ENCODE measurements around the gene TGFBR2. TPM values are rescaled to one million over a fixed set of nuclear protein-coding genes. Genes with fewer than 3 reads are reported as not detected.

Gene TGFBR2
- total RNA-seq, 1 experiment from 2014 or later: 22.5 TPM

DNA sequence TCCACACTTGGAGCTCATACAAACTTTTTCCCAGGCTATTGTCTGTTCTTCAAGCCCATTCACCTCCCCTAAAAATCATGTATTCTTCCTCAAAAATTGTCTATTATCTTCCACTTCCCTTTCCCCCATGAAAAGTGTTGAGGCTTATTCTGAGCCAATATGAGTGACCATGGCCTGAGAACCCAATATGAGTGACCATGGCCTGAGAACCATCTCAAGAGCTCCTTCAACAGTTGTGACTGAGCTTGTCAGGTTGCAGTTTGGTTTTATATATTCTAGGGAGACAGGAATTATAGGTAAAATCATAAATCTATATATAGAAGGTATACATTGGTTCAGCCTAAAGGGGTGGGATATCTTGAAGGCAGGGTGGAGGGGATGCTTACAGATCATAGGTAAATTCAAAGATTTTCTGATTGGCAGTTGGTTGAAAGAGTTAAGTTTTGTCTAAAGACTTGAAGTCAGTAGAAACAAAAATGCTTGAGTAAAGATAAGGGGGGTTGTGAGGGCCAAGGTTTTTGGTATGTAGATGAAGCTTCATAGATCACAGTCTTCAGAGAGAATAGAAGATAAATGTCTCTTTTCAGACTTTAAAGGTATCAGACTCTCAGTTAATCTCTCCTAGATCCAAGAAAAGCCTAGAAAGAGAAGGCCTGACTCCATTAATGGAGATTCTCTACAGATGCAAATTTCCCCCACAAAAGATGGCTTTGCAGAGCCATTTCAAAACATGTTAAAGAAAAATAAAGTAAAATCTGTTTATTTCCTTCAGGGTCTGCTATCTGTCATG is 95.8 kb downstream of the TGFBR2 start (continued):
- TF ChIP-seq, protein P1, sequence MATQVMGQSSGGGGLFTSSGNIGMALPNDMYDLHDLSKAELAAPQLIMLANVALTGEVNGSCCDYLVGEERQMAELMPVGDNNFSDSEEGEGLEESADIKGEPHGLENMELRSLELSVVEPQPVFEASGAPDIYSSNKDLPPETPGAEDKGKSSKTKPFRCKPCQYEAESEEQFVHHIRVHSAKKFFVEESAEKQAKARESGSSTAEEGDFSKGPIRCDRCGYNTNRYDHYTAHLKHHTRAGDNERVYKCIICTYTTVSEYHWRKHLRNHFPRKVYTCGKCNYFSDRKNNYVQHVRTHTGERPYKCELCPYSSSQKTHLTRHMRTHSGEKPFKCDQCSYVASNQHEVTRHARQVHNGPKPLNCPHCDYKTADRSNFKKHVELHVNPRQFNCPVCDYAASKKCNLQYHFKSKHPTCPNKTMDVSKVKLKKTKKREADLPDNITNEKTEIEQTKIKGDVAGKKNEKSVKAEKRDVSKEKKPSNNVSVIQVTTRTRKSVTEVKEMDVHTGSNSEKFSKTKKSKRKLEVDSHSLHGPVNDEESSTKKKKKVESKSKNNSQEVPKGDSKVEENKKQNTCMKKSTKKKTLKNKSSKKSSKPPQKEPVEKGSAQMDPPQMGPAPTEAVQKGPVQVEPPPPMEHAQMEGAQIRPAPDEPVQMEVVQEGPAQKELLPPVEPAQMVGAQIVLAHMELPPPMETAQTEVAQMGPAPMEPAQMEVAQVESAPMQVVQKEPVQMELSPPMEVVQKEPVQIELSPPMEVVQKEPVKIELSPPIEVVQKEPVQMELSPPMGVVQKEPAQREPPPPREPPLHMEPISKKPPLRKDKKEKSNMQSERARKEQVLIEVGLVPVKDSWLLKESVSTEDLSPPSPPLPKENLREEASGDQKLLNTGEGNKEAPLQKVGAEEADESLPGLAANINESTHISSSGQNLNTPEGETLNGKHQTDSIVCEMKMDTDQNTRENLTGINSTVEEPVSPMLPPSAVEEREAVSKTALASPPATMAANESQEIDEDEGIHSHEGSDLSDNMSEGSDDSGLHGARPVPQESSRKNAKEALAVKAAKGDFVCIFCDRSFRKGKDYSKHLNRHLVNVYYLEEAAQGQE (IDR thresholded peaks at IDR 0.05; ENCODE audit: low read depth): no peak
- TF ChIP-seq, protein P2, sequence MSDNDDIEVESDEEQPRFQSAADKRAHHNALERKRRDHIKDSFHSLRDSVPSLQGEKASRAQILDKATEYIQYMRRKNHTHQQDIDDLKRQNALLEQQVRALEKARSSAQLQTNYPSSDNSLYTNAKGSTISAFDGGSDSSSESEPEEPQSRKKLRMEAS (IDR thresholded peaks at IDR 0.05): no peak
- no peak for TF ChIP-seq SP1 (IDR thresholded peaks at IDR 0.05; ENCODE audit: low read depth)
- TF ChIP-seq, protein P3, sequence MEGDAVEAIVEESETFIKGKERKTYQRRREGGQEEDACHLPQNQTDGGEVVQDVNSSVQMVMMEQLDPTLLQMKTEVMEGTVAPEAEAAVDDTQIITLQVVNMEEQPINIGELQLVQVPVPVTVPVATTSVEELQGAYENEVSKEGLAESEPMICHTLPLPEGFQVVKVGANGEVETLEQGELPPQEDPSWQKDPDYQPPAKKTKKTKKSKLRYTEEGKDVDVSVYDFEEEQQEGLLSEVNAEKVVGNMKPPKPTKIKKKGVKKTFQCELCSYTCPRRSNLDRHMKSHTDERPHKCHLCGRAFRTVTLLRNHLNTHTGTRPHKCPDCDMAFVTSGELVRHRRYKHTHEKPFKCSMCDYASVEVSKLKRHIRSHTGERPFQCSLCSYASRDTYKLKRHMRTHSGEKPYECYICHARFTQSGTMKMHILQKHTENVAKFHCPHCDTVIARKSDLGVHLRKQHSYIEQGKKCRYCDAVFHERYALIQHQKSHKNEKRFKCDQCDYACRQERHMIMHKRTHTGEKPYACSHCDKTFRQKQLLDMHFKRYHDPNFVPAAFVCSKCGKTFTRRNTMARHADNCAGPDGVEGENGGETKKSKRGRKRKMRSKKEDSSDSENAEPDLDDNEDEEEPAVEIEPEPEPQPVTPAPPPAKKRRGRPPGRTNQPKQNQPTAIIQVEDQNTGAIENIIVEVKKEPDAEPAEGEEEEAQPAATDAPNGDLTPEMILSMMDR (IDR thresholded peaks at IDR 0.05 in 2 of 3, conservative IDR thresholded peaks at IDR 0.05 in 1 of 3; ENCODE audit: borderline replicate concordance in 1 of 3, insufficient read depth in 1 of 3, low read depth in 2 of 3, low read length in 2 of 3): no peak

DNA sequence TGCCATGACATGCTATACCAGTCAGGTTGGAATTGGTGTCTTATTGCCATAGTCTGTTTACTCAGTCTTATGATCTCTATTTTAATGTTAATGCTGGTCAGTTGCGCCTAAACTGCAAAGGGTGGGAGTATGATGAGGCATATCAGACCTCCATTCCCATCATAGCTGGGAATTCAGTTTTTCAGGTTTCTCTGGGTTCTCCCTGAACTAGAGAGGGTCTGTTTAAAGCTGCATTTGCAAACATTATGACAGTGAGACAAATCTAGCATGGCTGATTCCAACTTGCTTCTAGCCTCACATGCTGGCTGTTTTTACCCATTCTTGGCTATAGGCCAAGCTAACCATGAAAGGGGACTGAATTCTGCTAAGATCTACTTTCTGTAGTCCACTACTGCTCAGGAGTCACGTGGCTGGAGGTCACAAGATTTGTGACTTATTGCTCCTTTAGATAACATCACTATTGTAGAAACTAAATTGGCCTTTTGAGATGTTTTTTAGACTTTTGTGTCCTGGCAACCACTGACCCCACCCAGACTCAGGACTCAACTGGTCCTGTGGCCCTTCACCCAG is 96.5 kb downstream of the TGFBR2 start:
- intact Hi-C loops (cut with micrococcal nuclease): no loop called here
- CTCF ChIA-PET: interaction anchor here (1.0 kb wide), 1 partner anchor 9 kb away, joined by 3 read pairs; no protein-coding TSS in a partner anchor
- ATAC-seq: no peak

More for the DNA sequence above, 96.5 kb downstream of the TGFBR2 start:
- H3K27ac ChIP-seq (ENCODE audit: low read depth, low read length): no peak overlapping the region
- H3K4me2 ChIP-seq (ENCODE audit: low read length): no peak overlapping the region
- H3K9ac ChIP-seq (ENCODE audit: low read length): no peak overlapping the region
- no peaks in the 10 kb centered on the region; the same call in 1 of the 2 replicates for H4K20me1 ChIP-seq (ENCODE audit: insufficient read depth)
- H3K4me1 ChIP-seq (ENCODE audit: control insufficient read depth in 1 of 2, insufficient read depth in 2 of 2, low read length in 2 of 2): no peaks in the 10 kb centered on the region
- no peaks in the 10 kb centered on the region for H3K9me2 ChIP-seq (ENCODE audit: insufficient read depth)
- H2AFZ ChIP-seq (ENCODE audit: low read depth, low read length, poor library complexity, severe bottlenecking): no peak overlapping the region
- no peaks in the 10 kb centered on the region for H3K79me2 ChIP-seq (ENCODE audit: insufficient read depth, low read length)
- TF ChIP-seq CBX3 (IDR thresholded peaks at IDR 0.05; ENCODE audit: low read depth) (no peak), FOSL1 (IDR thresholded peaks at IDR 0.05; ENCODE audit: low read depth) (no peak), RAD21 (IDR thresholded peaks at IDR 0.05; ENCODE audit: low read depth) (no peak), EZH2phosphoT487 (IDR thresholded peaks at IDR 0.05; ENCODE audit: borderline replicate concordance) (no peak), ZFX (IDR thresholded peaks at IDR 0.05) (no peak), SP1 (IDR thresholded peaks at IDR 0.05; ENCODE audit: low read depth) (no peak)
- TF ChIP-seq, protein P4, sequence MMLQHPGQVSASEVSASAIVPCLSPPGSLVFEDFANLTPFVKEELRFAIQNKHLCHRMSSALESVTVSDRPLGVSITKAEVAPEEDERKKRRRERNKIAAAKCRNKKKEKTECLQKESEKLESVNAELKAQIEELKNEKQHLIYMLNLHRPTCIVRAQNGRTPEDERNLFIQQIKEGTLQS (IDR thresholded peaks at IDR 0.05): no peak
- ChIA-PET RAD21 (ENCODE audit: low non-redundant PET in 1 of 2, low total read pairs in 2 of 2, uncharacterized antibody in 2 of 2, unreplicated experiment in 2 of 2) (no interaction called here), POLR2A (no interaction called here)
- DNase-seq (ENCODE audit: low read depth, low spot score): no peak
- peaks cover 0 to 3% of the 10 kb centered on the region in 2 experiments; a peak in 2 of 4 replicates for H3K36me3 ChIP-seq (ENCODE audit: control insufficient read depth in 1 of 2, insufficient read depth in 2 of 2, low read length in 2 of 2)
- H3K4me3 ChIP-seq (replicated peaks in 1 of 2; ENCODE audit: low read depth in 1 of 2, low read length in 2 of 2): no peak overlapping the region
- no TSS peak for BruUV-seq (replicated peaks)
- no peaks in the 10 kb centered on the region for H3K27me3 ChIP-seq (ENCODE audit: insufficient read depth, low read length)
- H3K9me3 ChIP-seq (ENCODE audit: control insufficient read depth in 1 of 2, insufficient read depth in 1 of 2, low read depth in 1 of 2, low read length in 2 of 2): no peaks in the 10 kb centered on the region
